GM23338 (cell line): Measurements from ENCODE around the gene SLC35G1.

ENCODE experiments used
- EZH2 ChIP-seq: fragments of 200-600 bp; sonication (generic); IDR thresholded peaks from one replicate; pipeline ENCODE4 v1.8.0; 2017; ENCODE audit warnings: antibody characterized with exemption, mild to moderate bottlenecking, low read depth; ENCODE audit not compliant: unreplicated experiment
- EZH2phosphoT487 ChIP-seq: fragments of 200-600 bp; sonication (generic); IDR thresholded peaks from one replicate; pipeline ENCODE4 v1.8.1; 2018; ENCODE audit warnings: antibody characterized with exemption; ENCODE audit not compliant: unreplicated experiment
- POLR2AphosphoS5 ChIP-seq: IDR thresholded peaks from 2 replicates; pipeline ENCODE4 v1.6.1; 2016; ENCODE audit warnings: antibody characterized with exemption, low read depth
- TF ChIP-seq, protein P1 (sequence below), 2 experiments: fragments of 200-600 bp in 1 of 2; sonication (generic) in 1 of 2; conservative IDR thresholded peaks; 2 replicates each; pipeline versions ENCODE4 v1.5.1 to v1.6.1; 2016 to 2017; ENCODE audit warnings: antibody characterized with exemption in 2 of 2, low read depth in 2 of 2, mild to moderate bottlenecking in 2 of 2, moderate library complexity in 1 of 2

DNA sequence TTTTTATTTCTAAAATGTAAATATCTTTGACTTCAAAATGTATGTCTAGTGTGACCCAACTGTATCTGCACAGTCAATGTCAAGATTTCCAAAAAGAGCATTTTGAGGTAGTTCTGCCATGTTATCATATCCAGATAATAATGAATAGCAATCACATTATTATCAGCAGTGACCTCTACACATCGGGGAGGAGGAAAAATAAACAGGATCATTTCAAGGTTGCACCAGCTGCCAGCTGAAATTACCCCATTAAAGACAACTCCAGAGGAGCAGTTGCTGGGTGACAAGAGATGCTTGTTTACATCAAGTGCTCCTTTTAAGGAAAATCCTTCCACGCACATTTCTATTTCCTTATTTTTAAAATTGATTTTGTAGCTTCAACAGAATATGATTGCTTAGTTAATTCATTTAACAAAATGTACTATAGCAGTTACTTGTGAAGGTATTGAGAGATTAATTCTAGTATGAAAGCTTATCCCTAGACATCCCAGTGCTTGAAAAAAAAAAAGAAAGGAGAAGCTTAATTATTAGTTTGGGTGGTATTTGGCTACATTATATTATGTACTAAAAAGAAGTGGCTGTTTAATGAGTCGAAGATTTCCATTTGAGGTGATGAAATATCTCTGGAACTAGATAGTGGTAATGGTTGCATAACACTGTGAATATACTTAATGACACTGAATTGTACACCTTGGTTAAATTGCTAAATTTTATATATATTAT lies 19.3 kb upstream of the SLC35G1 start:
- TF ChIP-seq EZH2phosphoT487 (no peak), POLR2AphosphoS5 (no peak), EZH2 (no peak)
- TF ChIP-seq, protein P1, sequence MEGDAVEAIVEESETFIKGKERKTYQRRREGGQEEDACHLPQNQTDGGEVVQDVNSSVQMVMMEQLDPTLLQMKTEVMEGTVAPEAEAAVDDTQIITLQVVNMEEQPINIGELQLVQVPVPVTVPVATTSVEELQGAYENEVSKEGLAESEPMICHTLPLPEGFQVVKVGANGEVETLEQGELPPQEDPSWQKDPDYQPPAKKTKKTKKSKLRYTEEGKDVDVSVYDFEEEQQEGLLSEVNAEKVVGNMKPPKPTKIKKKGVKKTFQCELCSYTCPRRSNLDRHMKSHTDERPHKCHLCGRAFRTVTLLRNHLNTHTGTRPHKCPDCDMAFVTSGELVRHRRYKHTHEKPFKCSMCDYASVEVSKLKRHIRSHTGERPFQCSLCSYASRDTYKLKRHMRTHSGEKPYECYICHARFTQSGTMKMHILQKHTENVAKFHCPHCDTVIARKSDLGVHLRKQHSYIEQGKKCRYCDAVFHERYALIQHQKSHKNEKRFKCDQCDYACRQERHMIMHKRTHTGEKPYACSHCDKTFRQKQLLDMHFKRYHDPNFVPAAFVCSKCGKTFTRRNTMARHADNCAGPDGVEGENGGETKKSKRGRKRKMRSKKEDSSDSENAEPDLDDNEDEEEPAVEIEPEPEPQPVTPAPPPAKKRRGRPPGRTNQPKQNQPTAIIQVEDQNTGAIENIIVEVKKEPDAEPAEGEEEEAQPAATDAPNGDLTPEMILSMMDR (conservative IDR thresholded peaks at IDR 0.05; ENCODE audit: low read depth in 2 of 2), result no peak
